Epithelial cell of proximal tubule (primary cell): ENCODE measurements around the gene BACH2. TPM values are rescaled to one million over a fixed set of nuclear protein-coding genes. Genes with fewer than 3 reads are reported as not detected.
"Not testable (repeated sequence)": the region's sequence is repeated elsewhere in the genome, so short reads cannot be mapped to it uniquely, and the experiment has no call there.

Source experiments
- DNase-seq: peaks from one replicate; pipeline ENCODE4 v3.0.0-alpha.2; 2011; ENCODE audit warnings: low read depth
- H3K4me3 ChIP-seq: 2 replicates; pipeline ENCODE4 v1.5.1; 2011; ENCODE audit warnings: low read depth, mild to moderate bottlenecking, low read length
- total RNA-seq: library from RNA; depleted of rRNA; stranded (reverse); fragments of >200 nt; gene quantifications from 2 replicates; pipeline ENCODE4 v1.2.3, GENCODE V29; 2015
- TF ChIP-seq, protein P1 (sequence below): conservative IDR thresholded peaks from 2 replicates; pipeline ENCODE4 v1.5.1; 2012; ENCODE audit warnings: low read depth, mild to moderate bottlenecking, low read length

Gene BACH2
- total RNA-seq, 1 donor from 2014 or later, result 0.69 TPM

DNA sequence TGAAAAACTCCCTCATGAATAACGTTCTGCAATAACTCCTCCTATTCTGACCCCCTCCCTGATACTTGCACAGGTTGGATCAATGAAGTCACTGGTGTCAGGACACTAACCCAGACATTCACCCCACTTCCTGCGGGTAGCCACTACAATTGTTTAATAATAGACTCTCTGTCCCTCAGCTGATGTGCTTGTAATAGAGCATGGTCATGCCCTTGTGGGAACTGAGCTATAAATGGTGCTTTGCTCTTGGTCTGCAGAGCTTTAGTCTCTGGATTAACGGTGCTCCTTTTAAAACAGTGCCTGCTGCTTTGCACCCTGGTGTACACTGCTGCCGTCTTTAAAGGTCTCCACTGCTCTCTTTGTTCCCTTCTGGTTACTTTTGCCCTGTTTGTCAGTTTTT is 127.3 kb downstream of the BACH2 start:
- TF ChIP-seq, protein P1, sequence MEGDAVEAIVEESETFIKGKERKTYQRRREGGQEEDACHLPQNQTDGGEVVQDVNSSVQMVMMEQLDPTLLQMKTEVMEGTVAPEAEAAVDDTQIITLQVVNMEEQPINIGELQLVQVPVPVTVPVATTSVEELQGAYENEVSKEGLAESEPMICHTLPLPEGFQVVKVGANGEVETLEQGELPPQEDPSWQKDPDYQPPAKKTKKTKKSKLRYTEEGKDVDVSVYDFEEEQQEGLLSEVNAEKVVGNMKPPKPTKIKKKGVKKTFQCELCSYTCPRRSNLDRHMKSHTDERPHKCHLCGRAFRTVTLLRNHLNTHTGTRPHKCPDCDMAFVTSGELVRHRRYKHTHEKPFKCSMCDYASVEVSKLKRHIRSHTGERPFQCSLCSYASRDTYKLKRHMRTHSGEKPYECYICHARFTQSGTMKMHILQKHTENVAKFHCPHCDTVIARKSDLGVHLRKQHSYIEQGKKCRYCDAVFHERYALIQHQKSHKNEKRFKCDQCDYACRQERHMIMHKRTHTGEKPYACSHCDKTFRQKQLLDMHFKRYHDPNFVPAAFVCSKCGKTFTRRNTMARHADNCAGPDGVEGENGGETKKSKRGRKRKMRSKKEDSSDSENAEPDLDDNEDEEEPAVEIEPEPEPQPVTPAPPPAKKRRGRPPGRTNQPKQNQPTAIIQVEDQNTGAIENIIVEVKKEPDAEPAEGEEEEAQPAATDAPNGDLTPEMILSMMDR, result no peak
- no peak overlapping the region for H3K4me3 ChIP-seq
- DNase-seq, result no peak

DNA sequence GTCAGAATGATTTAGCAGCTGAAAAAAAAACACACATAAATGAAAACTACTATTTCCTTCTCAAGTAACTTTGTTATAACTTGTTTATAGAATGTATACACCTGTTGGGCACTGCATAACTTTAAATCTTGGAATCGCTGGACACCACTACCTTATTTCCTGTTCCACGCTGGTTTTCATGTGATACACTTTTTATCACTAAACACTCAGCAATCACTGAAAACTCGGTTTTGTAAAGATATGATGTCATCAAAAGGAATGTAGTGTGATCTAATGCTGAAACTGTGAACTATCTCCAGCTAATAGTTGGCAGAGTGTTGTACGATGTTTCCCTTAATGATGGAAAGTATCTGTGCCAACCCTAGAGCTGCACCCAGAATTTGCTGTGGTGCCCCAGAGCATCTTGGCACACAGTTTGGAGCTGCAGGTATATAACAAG is 127.9 kb downstream of the BACH2 start:
- no peak overlapping the region for H3K4me3 ChIP-seq
- peak; percentile 32 for DNase-seq
- TF ChIP-seq, protein P1, result no peak

DNA sequence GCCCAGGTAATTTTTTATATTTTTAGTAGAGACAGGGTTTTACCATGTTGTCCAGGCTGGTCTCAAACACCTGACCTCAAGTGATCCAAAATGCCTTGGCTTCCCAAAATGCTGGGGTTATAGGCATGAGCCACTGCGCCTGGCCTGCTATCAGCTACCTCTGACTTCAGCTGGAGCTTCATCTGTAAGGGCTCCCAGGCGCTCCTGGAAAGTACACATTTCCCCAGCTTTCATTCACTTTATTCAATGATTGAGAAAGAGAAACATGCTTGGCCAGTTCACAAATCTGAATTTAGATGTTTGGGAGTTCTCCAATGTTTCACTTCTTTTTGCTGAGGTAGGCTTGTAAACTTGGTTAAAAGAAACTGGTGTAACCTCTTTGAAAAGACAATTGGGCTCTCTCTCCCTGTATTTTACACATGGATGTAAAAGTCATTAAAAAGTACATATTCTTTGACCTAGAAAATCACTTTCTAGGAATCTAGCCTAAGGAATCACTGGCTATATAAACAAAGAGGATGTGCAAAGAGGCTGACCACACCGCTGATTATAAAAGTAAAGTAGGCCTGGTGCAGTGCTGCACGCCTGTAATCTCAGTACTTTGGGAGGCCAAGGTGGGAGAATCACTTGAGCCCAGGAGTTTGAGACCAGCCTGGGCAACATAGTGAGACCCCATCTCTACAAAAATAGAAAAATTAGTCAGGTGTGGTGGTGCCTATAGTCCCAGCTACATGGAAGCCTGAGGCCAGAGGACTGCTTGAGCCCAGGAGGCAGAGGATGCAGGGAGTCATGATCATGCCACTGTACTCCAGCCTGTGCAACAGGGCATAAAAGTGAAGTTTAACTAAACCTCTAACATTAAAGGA is 128.9 kb downstream of the BACH2 start:
- no peak overlapping the region for H3K4me3 ChIP-seq
- TF ChIP-seq, protein P1, result no peak
- DNase-seq, result no peak

DNA sequence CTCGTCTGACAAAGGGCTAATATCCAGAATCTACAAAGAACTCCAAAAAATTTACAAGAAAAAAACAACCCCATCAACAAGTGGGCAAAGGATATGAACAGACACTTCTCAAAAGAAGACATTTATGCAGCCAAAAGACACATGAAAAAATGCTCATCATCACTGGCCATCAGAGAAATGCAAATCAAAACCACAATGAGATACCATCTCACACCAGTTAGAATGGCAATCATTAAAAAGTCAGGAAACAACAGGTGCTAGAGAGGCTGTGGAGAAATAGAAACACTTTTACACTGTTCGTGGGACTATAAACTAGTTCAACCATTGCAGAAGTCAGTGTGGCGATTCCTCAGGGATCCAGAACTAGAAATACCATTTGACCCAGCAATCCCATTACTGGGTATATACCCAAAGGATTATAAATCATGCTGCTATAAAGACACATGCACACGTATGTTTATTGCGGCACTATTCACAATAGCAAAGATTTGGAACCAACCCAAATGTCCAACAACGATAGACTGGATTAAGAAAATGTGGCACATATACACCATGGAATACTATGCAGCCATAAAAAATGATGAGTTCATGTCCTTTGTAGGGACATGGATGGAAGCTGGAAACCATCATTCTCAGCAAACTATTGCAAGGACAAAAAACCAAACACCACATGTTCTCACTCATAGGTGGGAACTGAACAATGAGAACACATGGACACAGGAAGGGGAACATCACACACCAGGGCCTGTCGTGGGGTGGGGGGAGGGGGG is 130.3 kb downstream of the BACH2 start:
- H3K4me3 ChIP-seq, DNase-seq: not testable (repeated sequence)

DNA sequence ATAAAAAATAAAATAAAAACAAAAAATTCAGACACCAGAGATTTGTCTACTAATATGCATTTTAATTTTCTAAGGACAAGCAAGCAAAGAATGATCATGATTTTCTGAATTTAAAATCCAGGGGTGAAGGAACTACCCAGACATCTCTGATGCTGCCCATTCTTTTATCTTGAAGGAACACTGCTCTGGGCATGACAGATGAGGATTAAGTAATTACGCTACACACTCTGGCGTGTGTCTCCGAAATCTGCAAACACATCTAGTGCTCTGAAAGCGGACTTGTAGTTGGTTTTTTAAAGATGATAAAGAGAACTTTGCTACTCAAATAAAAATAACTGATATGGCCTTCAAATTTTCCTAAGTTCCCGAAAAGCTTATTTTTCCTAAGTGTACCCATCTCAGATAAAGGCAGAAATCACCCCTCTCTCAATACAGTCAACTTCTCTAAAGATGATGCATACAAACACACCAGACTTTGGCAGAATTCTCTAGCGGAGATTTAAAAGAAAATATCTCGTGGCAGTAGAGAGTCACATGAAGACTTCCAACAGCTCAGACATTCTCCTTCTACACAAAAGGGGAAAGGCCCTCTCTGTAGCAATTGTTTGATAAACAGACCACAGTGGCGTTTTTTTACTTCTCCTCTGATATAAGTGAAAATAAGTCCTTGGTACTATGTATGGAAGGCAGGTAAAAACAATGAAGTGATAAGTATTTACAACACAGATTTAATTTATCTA is 133.8 kb downstream of the BACH2 start:
- TF ChIP-seq, protein P1, result no peak
- H3K4me3 ChIP-seq, result no peak overlapping the region
- no peak for DNase-seq

DNA sequence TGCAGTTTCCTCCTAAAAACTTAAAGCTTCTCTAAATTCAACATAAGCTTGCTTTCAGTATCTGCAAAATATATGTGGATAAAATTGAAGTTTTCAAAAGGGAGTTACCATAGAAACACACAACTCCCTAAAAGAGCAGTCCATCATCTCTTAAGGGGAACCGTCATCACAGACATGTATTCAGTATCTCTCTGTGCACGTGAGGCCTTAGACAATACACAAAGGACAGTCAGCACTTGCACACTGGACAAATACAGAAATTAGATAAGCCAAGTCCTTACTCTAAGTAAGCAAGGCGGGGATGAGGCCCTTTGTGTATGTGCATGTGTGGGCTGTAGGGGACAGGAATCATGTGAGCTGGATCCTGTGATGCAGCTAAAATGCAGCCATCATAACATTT is 136.6 kb downstream of the BACH2 start:
- H3K4me3 ChIP-seq, result no peak overlapping the region
- no peak for DNase-seq
- TF ChIP-seq, protein P1, result no peak

DNA sequence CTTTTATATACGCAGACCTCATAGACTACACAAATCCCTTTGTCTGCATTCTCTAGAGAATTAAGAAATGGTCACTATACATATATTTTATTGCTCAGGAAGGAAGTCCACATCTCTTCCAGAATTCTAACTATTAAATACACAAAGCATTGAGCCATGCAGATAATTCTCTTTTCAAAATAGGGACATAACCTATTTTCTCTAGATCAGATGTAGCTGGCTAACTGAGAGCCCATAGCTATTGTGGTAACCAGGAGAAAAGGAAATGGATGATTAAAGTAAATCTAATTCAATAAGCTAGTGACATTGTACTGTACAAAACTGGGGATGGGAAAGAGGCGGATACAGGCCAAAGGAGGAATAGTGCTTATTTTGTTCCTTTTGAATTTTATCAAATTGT is 137.2 kb downstream of the BACH2 start:
- TF ChIP-seq, protein P1, result no peak
- no peak overlapping the region for H3K4me3 ChIP-seq
- DNase-seq, result no peak
